A673 (cell line): ENCODE measurements around the gene CTNNA2.

Experiments
- EZH2 ChIP-seq: fragments of 200-600 bp; sonication (generic); IDR thresholded peaks from 2 replicates; pipeline ENCODE4 v1.6.1; 2017; ENCODE audit warnings: borderline replicate concordance, low read depth, mild to moderate bottlenecking, mixed read lengths, antibody characterized with exemption, low read length; ENCODE audit not compliant: poor library complexity, severe bottlenecking
- TF ChIP-seq, protein P1 (sequence below): fragments of 300-800, 200-600 bp; sonication (generic); conservative IDR thresholded peaks from 2 replicates; pipeline ENCODE4 v1.5.1; 2017; ENCODE audit warnings: low read depth, mild to moderate bottlenecking, antibody characterized with exemption, low read length, moderate library complexity, mixed read lengths

DNA sequence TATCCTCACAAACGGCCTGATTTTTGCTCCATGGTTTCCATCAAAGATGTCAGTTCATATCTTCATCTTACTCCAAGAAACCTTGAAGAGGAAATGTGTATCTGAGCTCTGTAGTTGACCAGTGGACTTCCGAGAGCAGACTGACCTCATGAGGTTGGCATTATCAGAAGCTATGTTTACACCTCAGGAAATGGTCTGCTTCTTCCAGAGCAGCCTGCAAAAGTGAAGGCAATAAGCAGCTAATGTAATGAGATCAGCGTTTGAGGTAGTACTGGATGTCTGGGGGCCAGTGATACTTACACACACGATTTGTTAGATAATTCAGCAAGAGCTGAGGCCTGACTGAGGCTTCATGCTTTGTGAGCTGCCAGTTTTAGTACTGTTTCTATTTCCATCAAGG lies 602.0 kb downstream of the CTNNA2 start:
- TF ChIP-seq, protein P1, sequence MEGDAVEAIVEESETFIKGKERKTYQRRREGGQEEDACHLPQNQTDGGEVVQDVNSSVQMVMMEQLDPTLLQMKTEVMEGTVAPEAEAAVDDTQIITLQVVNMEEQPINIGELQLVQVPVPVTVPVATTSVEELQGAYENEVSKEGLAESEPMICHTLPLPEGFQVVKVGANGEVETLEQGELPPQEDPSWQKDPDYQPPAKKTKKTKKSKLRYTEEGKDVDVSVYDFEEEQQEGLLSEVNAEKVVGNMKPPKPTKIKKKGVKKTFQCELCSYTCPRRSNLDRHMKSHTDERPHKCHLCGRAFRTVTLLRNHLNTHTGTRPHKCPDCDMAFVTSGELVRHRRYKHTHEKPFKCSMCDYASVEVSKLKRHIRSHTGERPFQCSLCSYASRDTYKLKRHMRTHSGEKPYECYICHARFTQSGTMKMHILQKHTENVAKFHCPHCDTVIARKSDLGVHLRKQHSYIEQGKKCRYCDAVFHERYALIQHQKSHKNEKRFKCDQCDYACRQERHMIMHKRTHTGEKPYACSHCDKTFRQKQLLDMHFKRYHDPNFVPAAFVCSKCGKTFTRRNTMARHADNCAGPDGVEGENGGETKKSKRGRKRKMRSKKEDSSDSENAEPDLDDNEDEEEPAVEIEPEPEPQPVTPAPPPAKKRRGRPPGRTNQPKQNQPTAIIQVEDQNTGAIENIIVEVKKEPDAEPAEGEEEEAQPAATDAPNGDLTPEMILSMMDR, result no peak
- no peak for TF ChIP-seq EZH2
